Measurements from ENCODE around the gene TMEM234. TPM values are rescaled to one million over a fixed set of nuclear protein-coding genes. Genes with fewer than 3 reads are reported as not detected.

TMEM234 gene
- total and polyA plus RNA-seq, 2 of the 8 experiments (the other 6 are each of a cell fraction or from before 2014, with no cell fraction given), result 8.7 to 8.9 TPM

DNA sequence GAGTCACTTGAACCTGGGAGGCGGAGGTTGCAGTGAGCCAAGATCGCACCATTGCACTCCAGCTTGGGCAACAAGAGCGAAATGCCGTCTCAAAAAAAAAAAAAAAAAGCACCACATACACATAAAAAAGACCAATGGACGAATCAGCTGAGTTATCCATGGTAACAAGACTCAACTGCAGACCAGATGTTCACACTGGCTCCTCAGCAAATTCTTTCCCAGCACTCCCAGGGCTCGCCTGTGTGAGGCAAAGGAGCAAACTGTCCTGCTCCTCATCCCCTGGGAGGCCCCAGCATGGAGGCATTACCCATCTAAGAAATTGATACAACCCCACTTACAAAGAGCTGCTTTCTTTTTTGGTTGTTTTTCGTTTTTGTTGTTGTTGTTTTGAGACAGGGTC lies 3.1 kb downstream of the TMEM234 start (continued):
- TF ChIP-seq, protein P1, sequence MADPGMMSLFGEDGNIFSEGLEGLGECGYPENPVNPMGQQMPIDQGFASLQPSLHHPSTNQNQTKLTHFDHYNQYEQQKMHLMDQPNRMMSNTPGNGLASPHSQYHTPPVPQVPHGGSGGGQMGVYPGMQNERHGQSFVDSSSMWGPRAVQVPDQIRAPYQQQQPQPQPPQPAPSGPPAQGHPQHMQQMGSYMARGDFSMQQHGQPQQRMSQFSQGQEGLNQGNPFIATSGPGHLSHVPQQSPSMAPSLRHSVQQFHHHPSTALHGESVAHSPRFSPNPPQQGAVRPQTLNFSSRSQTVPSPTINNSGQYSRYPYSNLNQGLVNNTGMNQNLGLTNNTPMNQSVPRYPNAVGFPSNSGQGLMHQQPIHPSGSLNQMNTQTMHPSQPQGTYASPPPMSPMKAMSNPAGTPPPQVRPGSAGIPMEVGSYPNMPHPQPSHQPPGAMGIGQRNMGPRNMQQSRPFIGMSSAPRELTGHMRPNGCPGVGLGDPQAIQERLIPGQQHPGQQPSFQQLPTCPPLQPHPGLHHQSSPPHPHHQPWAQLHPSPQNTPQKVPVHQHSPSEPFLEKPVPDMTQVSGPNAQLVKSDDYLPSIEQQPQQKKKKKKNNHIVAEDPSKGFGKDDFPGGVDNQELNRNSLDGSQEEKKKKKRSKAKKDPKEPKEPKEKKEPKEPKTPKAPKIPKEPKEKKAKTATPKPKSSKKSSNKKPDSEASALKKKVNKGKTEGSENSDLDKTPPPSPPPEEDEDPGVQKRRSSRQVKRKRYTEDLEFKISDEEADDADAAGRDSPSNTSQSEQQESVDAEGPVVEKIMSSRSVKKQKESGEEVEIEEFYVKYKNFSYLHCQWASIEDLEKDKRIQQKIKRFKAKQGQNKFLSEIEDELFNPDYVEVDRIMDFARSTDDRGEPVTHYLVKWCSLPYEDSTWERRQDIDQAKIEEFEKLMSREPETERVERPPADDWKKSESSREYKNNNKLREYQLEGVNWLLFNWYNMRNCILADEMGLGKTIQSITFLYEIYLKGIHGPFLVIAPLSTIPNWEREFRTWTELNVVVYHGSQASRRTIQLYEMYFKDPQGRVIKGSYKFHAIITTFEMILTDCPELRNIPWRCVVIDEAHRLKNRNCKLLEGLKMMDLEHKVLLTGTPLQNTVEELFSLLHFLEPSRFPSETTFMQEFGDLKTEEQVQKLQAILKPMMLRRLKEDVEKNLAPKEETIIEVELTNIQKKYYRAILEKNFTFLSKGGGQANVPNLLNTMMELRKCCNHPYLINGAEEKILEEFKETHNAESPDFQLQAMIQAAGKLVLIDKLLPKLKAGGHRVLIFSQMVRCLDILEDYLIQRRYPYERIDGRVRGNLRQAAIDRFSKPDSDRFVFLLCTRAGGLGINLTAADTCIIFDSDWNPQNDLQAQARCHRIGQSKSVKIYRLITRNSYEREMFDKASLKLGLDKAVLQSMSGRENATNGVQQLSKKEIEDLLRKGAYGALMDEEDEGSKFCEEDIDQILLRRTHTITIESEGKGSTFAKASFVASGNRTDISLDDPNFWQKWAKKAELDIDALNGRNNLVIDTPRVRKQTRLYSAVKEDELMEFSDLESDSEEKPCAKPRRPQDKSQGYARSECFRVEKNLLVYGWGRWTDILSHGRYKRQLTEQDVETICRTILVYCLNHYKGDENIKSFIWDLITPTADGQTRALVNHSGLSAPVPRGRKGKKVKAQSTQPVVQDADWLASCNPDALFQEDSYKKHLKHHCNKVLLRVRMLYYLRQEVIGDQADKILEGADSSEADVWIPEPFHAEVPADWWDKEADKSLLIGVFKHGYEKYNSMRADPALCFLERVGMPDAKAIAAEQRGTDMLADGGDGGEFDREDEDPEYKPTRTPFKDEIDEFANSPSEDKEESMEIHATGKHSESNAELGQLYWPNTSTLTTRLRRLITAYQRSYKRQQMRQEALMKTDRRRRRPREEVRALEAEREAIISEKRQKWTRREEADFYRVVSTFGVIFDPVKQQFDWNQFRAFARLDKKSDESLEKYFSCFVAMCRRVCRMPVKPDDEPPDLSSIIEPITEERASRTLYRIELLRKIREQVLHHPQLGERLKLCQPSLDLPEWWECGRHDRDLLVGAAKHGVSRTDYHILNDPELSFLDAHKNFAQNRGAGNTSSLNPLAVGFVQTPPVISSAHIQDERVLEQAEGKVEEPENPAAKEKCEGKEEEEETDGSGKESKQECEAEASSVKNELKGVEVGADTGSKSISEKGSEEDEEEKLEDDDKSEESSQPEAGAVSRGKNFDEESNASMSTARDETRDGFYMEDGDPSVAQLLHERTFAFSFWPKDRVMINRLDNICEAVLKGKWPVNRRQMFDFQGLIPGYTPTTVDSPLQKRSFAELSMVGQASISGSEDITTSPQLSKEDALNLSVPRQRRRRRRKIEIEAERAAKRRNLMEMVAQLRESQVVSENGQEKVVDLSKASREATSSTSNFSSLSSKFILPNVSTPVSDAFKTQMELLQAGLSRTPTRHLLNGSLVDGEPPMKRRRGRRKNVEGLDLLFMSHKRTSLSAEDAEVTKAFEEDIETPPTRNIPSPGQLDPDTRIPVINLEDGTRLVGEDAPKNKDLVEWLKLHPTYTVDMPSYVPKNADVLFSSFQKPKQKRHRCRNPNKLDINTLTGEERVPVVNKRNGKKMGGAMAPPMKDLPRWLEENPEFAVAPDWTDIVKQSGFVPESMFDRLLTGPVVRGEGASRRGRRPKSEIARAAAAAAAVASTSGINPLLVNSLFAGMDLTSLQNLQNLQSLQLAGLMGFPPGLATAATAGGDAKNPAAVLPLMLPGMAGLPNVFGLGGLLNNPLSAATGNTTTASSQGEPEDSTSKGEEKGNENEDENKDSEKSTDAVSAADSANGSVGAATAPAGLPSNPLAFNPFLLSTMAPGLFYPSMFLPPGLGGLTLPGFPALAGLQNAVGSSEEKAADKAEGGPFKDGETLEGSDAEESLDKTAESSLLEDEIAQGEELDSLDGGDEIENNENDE (IDR thresholded peaks at IDR 0.05; ENCODE audit: insufficient replicate concordance, low read length), result no peak
- TF ChIP-seq KDM4A (IDR thresholded peaks at IDR 0.05; ENCODE audit: low read depth, low read length, severe bottlenecking) (no peak), ASH2L (IDR thresholded peaks at IDR 0.05; ENCODE audit: low read length) (no peak), EP300 (IDR thresholded peaks at IDR 0.05; ENCODE audit: borderline replicate concordance in 1 of 2, low read depth in 2 of 2, low read length in 2 of 2) (no peak), SP2 (IDR thresholded peaks at IDR 0.05; ENCODE audit: low read length) (no peak), GTF2F1 (IDR thresholded peaks at IDR 0.05; ENCODE audit: borderline replicate concordance, low read depth, low read length) (no peak), SIN3A (conservative IDR thresholded peaks at IDR 0.05 in 1 of 2, IDR thresholded peaks at IDR 0.05 in 1 of 2; ENCODE audit: low read depth in 1 of 2, low read length in 2 of 2) (no peak)

All from H1 (cell line).